SK-N-SH treated with all-trans-retinoic acid at 6 μM for 48 hours (cell line): ENCODE data around the gene PRKCI.

Source experiments
- PATZ1 ChIP-seq: fragments of 250-450 bp; sonication (Bioruptor Pico); IDR thresholded peaks from 2 replicates; pipeline ENCODE4 v1.8.0; 2020; ENCODE audit warnings: mild to moderate bottlenecking, moderate library complexity, borderline replicate concordance
- RARB ChIP-seq: fragments of 250-450 bp; sonication (Bioruptor Pico); IDR thresholded peaks from 2 replicates; pipeline ENCODE4 v1.8.0; 2021; ENCODE audit warnings: mild to moderate bottlenecking, moderate library complexity
- ZC3H10 ChIP-seq: fragments of 250-450 bp; sonication (Bioruptor Pico); IDR thresholded peaks from 2 replicates; pipeline ENCODE4 v1.5.1; 2021; ENCODE audit warnings: mild to moderate bottlenecking, moderate library complexity
- ZNF70 ChIP-seq: fragments of 450-650 bp; formaldehyde crosslinking; IDR thresholded peaks from 2 replicates; pipeline ENCODE4 v1.5.0; 2020; ENCODE audit warnings: mild to moderate bottlenecking, moderate library complexity

- TF ChIP-seq ZNF70 (CRISPR knock-in tag) (no peak), PATZ1 (CRISPR knock-in tag) (peak; percentile 71; the same call in 1 of the 2 replicates), ZC3H10 (no peak), RARB (no peak)
Observed at GRCh38 chr3:170204023-170204472, 18.2 kb upstream of the PRKCI start.
